Breast epithelium (tissue), 3 donors: Measurements from ENCODE around the gene NCKAP5.

Source experiments
- CTCF ChIP-seq, 3 donors: fragments of 450-650 bp; IDR thresholded peaks; one replicate each; pipeline ENCODE4 v1.5.1; 2016 to 2017; ENCODE audit warnings: antibody characterized with exemption in 3 of 3, mild to moderate bottlenecking in 3 of 3, moderate library complexity in 3 of 3
- POLR2A ChIP-seq: fragments of 450-650 bp; IDR thresholded peaks from one replicate; pipeline ENCODE4 v1.6.1; 2016; ENCODE audit warnings: antibody characterized with exemption, mild to moderate bottlenecking, moderate library complexity
- POLR2AphosphoS5 ChIP-seq, 3 donors: sonication (generic); formaldehyde crosslinking; IDR thresholded peaks; one replicate each; pipeline ENCODE4 v1.6.1; 2017; ENCODE audit warnings: antibody characterized with exemption in 3 of 3

GRCh38 chr2:132830321-132830827 is 737.9 kb downstream of the NCKAP5 start:
- TF ChIP-seq CTCF (IDR thresholded peaks at IDR 0.05), result no peak
- TF ChIP-seq POLR2AphosphoS5 (IDR thresholded peaks at IDR 0.05), result no peak
- TF ChIP-seq POLR2A, result no peak
